Trophoblast cell (in vitro differentiated cells and primary cell): ENCODE results near the gene TBL1X.

Source experiments
- DNase-seq, 2 donors: peaks; one replicate each; pipeline ENCODE4 v3.0.0-alpha.2; 2016
- H2AFZ ChIP-seq: 2 replicates; pipeline ENCODE4 v1.6.1; 2013; ENCODE audit warnings: low read length, moderate library complexity, mild to moderate bottlenecking; ENCODE audit not compliant: insufficient read depth, poor library complexity
- H2AK5ac ChIP-seq: 2 replicates; pipeline ENCODE4 v1.6.1; 2013; ENCODE audit warnings: mild to moderate bottlenecking, low read length
- H2BK120ac ChIP-seq: 2 replicates; pipeline ENCODE4 v1.6.1; 2013; ENCODE audit warnings: low read length, mild to moderate bottlenecking, moderate library complexity; ENCODE audit not compliant: insufficient read depth, poor library complexity
- H2BK12ac ChIP-seq: 2 replicates; pipeline ENCODE4 v1.6.1; 2013; ENCODE audit warnings: mild to moderate bottlenecking, low read length, moderate library complexity
- H2BK5ac ChIP-seq: 2 replicates; pipeline ENCODE4 v1.6.1; 2013; ENCODE audit warnings: low read length, low read depth, moderate library complexity, mild to moderate bottlenecking; ENCODE audit not compliant: poor library complexity
- H3K14ac ChIP-seq: 2 replicates; pipeline ENCODE4 v1.6.1; 2013; ENCODE audit warnings: mild to moderate bottlenecking, low read length
- H3K18ac ChIP-seq: 2 replicates; pipeline ENCODE4 v1.6.1; 2013; ENCODE audit warnings: mild to moderate bottlenecking, low read length
- H3K23ac ChIP-seq: 2 replicates; pipeline ENCODE4 v1.6.1; 2013; ENCODE audit warnings: low read length
- H3K27ac ChIP-seq: 2 replicates; pipeline ENCODE4 v1.5.1; 2013; ENCODE audit warnings: low read depth, mild to moderate bottlenecking, inconsistent platforms, low read length, moderate library complexity
- H3K27me3 ChIP-seq: 2 replicates; pipeline ENCODE4 v1.6.1; 2013; ENCODE audit warnings: inconsistent platforms, mild to moderate bottlenecking, low read length, moderate library complexity; ENCODE audit not compliant: insufficient read depth
- H3K36me3 ChIP-seq, 2 experiments: 1 replicate in 1 of 2; 2 replicates in 1 of 2; pipeline ENCODE4 v1.6.1; 2013; ENCODE audit warnings: low read length in 2 of 2, mild to moderate bottlenecking in 2 of 2, moderate library complexity in 1 of 2; ENCODE audit not compliant: insufficient read depth in 2 of 2, control insufficient read depth in 1 of 2
- H3K4ac ChIP-seq: 2 replicates; pipeline ENCODE4 v1.6.1; 2013; ENCODE audit warnings: low read depth, mild to moderate bottlenecking, low read length, moderate library complexity
- H3K4me1 ChIP-seq, 2 experiments: 1 replicate in 1 of 2; 2 replicates in 1 of 2; pipeline ENCODE4 v1.6.1; 2013; ENCODE audit warnings: low read length in 2 of 2, mild to moderate bottlenecking in 2 of 2, moderate library complexity in 1 of 2; ENCODE audit not compliant: insufficient read depth in 2 of 2, control insufficient read depth in 1 of 2
- H3K4me2 ChIP-seq: 2 replicates; pipeline ENCODE4 v1.6.1; 2013; ENCODE audit warnings: inconsistent platforms, mild to moderate bottlenecking, low read length, moderate library complexity
- H3K4me3 ChIP-seq: 2 replicates; pipeline ENCODE4 v1.5.1; 2013; ENCODE audit warnings: mild to moderate bottlenecking, low read depth, low read length, inconsistent platforms
- H3K79me1 ChIP-seq: one replicate; pipeline ENCODE4 v1.6.1; 2013; ENCODE audit warnings: low read length
- H3K79me2 ChIP-seq: 2 replicates; pipeline ENCODE4 v1.6.1; 2013; ENCODE audit warnings: low read length, mild to moderate bottlenecking; ENCODE audit not compliant: control insufficient read depth, insufficient read depth, poor library complexity
- H3K9ac ChIP-seq: 2 replicates; pipeline ENCODE4 v1.6.1; 2013; ENCODE audit warnings: mild to moderate bottlenecking, low read length
- H3K9me3 ChIP-seq: 2 replicates; pipeline ENCODE4 v1.6.1; 2013; ENCODE audit warnings: low read depth, mild to moderate bottlenecking, control low read depth, inconsistent platforms, low read length; ENCODE audit not compliant: insufficient read depth
- H4K12ac ChIP-seq: 2 replicates; pipeline ENCODE4 v1.6.1; 2013; ENCODE audit warnings: low read depth, mild to moderate bottlenecking, low read length, moderate library complexity
- H4K8ac ChIP-seq: 2 replicates; pipeline ENCODE4 v1.6.1; 2013; ENCODE audit warnings: low read depth, mild to moderate bottlenecking, low read length, moderate library complexity
- H4K91ac ChIP-seq: one replicate; pipeline ENCODE4 v1.6.1; 2013; ENCODE audit warnings: low read depth, mild to moderate bottlenecking, low read length, moderate library complexity
- WGBS: extraction: QIAGEN DNeasy Blood & Tissue Kit; methylation state at CpG from one replicate; pipeline ENCODE4 v1.1.7; 2013; ENCODE audit warnings: missing lambda C conversion rate; ENCODE audit not compliant: insufficient read length, insufficient coverage; ENCODE audit errors: extremely low coverage; 5-methylcytosine and 5-hydroxymethylcytosine counted together

TBL1X gene

DNA sequence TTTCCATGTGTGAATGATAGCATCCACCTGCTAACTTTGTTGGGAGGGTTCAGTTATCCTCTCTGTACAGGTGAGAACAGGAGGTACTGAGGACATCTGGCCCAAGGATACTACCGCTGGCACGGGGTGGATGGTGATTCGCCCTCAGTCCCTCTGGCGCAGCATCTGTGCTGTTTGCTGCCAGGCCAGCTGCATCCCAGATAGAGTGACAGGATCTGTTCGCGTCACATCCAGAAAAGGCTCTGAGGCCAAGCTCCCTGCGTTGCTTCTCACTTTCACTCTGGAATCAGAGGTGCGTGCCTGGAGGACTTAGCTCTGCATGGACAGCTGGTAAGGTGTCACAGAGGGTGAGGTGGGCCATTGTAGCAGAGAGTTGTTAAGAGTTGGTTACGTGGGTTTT lies 95.4 kb downstream of the TBL1X start:
- Histone ChIP-seq H3K27me3 (no peaks in the 10 kb centered on the region), H3K23ac (no peak overlapping the region), H2BK12ac (no peak overlapping the region), H4K8ac (no peak overlapping the region), H3K79me1 (no peaks in the 10 kb centered on the region), H3K27ac (no peak overlapping the region), H4K91ac (no peak overlapping the region), H3K36me3 (no peaks in the 10 kb centered on the region), H3K4ac (no peak overlapping the region), H2AFZ (no peak overlapping the region), H2BK5ac (no peak overlapping the region), H2AK5ac (no peak overlapping the region), H3K9ac (no peak overlapping the region), H2BK120ac (no peak overlapping the region), H3K4me2 (no peak overlapping the region), H3K4me1 (no peaks in the 10 kb centered on the region), H3K14ac (no peak overlapping the region), H3K79me2 (peaks cover 2% of the 10 kb centered on the region), H3K4me3 (no peak overlapping the region), H4K12ac (no peak overlapping the region), H3K9me3 (no peaks in the 10 kb centered on the region), H3K18ac (no peak overlapping the region)
- DNase-seq: no peak
- WGBS: no CpG with 5 or more reads among the region's 9 CpGs

DNA sequence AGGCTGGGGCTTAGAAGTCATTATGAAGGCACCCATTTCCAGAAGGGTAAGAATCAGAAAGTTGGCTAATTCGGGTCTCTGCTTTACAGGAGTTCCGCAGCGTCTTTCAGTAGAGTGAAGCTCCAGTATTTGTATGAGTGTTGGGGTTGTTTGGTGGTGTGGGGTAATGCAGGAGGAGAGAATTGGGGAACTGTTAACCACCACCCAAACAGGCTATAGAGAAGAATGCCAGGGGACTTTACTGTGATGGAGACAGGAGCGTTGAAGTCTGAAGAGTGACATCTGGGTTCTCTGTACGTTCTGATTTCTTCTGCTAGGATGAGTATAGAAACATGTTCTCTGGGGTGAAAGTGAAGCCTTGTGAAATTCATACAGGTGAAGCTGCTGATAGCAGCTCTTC lies 96.3 kb downstream of the TBL1X start:
- Histone ChIP-seq H4K91ac (no peak overlapping the region), H3K79me1 (no peaks in the 10 kb centered on the region), H2BK5ac (no peak overlapping the region), H2AFZ (no peak overlapping the region), H3K27ac (no peak overlapping the region), H4K12ac (no peak overlapping the region), H3K18ac (no peak overlapping the region), H3K23ac (no peak overlapping the region), H3K79me2 (peaks cover 2% of the 10 kb centered on the region), H3K9ac (no peak overlapping the region), H3K9me3 (no peaks in the 10 kb centered on the region), H3K4ac (no peak overlapping the region), H3K4me3 (no peak overlapping the region), H2BK120ac (no peak overlapping the region), H4K8ac (no peak overlapping the region), H3K36me3 (no peaks in the 10 kb centered on the region), H3K27me3 (no peaks in the 10 kb centered on the region), H2AK5ac (no peak overlapping the region), H3K14ac (no peak overlapping the region), H3K4me2 (no peak overlapping the region), H3K4me1 (no peaks in the 10 kb centered on the region), H2BK12ac (no peak overlapping the region)
- no CpG with 5 or more reads among the region's 5 CpGs for WGBS
- DNase-seq: no peak

DNA sequence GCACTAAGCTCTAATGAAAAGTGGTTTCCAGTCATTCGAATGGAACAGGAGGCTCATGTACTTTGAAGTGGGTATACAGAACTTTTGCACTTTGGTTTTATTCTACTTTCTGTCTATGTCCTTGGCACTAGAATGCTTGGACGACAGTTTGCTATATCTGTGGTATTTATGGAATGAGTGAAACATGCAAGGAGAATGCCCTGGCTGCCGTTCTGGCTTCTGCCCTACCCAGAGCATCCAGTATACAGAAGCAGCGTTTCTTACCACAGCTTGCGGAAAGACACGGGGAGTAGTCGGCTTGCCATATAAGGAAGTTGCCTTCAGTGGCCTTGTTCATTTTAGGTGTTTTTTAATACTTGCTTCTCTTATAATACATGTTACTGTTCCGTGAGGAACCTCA lies 98.0 kb downstream of the TBL1X start:
- WGBS: no CpG with 5 or more reads among the region's 8 CpGs
- no peak overlapping the region for H2AFZ ChIP-seq
- H3K36me3 ChIP-seq: no peaks in the 10 kb centered on the region
- H3K27ac ChIP-seq: no peak overlapping the region
- no peak overlapping the region for H3K4me2 ChIP-seq
- DNase-seq: peak; percentile 38 to 52
- no peak overlapping the region for H4K12ac ChIP-seq
- H3K79me1 ChIP-seq: no peaks in the 10 kb centered on the region
- H3K14ac ChIP-seq: no peak overlapping the region
- H4K8ac ChIP-seq: no peak overlapping the region
- H3K4ac ChIP-seq: no peak overlapping the region
- H3K4me3 ChIP-seq: no peak overlapping the region
- no peak overlapping the region for H4K91ac ChIP-seq
- no peak overlapping the region for H2AK5ac ChIP-seq
- no peak overlapping the region for H3K18ac ChIP-seq
- H2BK12ac ChIP-seq: no peak overlapping the region
- H2BK120ac ChIP-seq: no peak overlapping the region
- no peak overlapping the region for H3K9ac ChIP-seq
- H3K23ac ChIP-seq: no peak overlapping the region
- no peaks in the 10 kb centered on the region for H3K4me1 ChIP-seq
- no peaks in the 10 kb centered on the region for H3K27me3 ChIP-seq
- H3K79me2 ChIP-seq: no peaks in the 10 kb centered on the region
- peaks cover 2% of the 10 kb centered on the region for H3K9me3 ChIP-seq
- no peak overlapping the region for H2BK5ac ChIP-seq

DNA sequence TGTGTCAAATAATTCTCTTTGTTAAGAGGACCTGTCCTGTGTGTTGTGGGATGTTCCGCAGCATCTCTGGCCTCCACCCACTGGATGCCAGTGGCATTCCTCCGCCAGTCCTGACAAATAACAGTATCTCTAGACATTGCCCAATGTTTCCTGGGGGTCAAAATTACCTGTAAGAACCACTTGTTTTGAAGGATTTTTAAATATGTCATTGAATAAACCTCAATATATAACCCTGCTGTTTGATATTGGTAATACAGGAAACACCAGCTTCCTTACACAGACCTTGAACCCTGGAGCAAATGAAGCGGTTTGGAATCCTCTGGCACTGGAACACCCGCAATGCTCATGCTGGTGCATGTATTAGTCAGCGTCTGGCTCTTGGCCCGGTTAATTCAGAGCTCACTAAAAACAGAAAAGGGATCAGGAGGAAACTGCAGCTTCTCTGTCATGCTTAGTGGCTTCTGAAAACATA lies 101.3 kb downstream of the TBL1X start:
- Histone ChIP-seq H3K4ac (no peak overlapping the region), H3K4me3 (no peak overlapping the region), H2AFZ (no peak overlapping the region), H3K9me3 (peaks cover 2% of the 10 kb centered on the region), H4K91ac (no peak overlapping the region), H3K27me3 (no peaks in the 10 kb centered on the region), H3K27ac (no peak overlapping the region), H3K36me3 (no peaks in the 10 kb centered on the region), H4K12ac (no peak overlapping the region), H2BK5ac (no peak overlapping the region), H2AK5ac (no peak overlapping the region), H3K79me2 (no peaks in the 10 kb centered on the region), H3K9ac (no peak overlapping the region), H3K79me1 (no peaks in the 10 kb centered on the region), H4K8ac (no peak overlapping the region), H2BK120ac (no peak overlapping the region), H3K4me1 (no peaks in the 10 kb centered on the region), H3K4me2 (no peak overlapping the region), H3K23ac (no peak overlapping the region), H3K18ac (no peak overlapping the region), H3K14ac (no peak overlapping the region), H2BK12ac (no peak overlapping the region)
- no CpG with 5 or more reads among the region's 6 CpGs for WGBS
- peak; percentile 12 to 47 for DNase-seq
